Mesenchymal stem cell (in vitro differentiated cells and primary cell): ENCODE data around the gene CAPN11.
A peak's percentile ranks its signal among the peaks of the same experiment; 100 is the strongest.

Experiments
- DNase-seq: peaks from one replicate; pipeline ENCODE4 v3.0.0-alpha.2; 2013
- H2AFZ ChIP-seq: one replicate; pipeline ENCODE4 v1.6.1; 2013; ENCODE audit warnings: low read depth, mild to moderate bottlenecking, control low read depth, inconsistent platforms, low read length, moderate library complexity
- H2AK5ac ChIP-seq: 2 replicates; pipeline ENCODE4 v1.6.1; 2013; ENCODE audit warnings: low read length, moderate library complexity, mild to moderate bottlenecking, inconsistent platforms; ENCODE audit not compliant: severe bottlenecking
- H2BK120ac ChIP-seq: one replicate; pipeline ENCODE4 v1.6.1; 2013; ENCODE audit warnings: low read depth, mild to moderate bottlenecking, inconsistent platforms, low read length, moderate library complexity
- H2BK12ac ChIP-seq, 2 experiments: one replicate each; pipeline ENCODE4 v1.6.1; 2013; ENCODE audit warnings: inconsistent platforms in 2 of 2, low read length in 2 of 2, mild to moderate bottlenecking in 2 of 2, moderate library complexity in 2 of 2, control low read depth in 1 of 2
- H2BK15ac ChIP-seq: one replicate; pipeline ENCODE4 v1.6.1; 2013; ENCODE audit warnings: mild to moderate bottlenecking, low read depth, inconsistent platforms; ENCODE audit not compliant: poor library complexity, severe bottlenecking
- H2BK5ac ChIP-seq: 2 replicates; pipeline ENCODE4 v1.6.1; 2013; ENCODE audit warnings: low read depth, mild to moderate bottlenecking, low read length, control low read depth, inconsistent platforms; ENCODE audit not compliant: poor library complexity, severe bottlenecking
- H3K14ac ChIP-seq, 2 experiments: one replicate each; pipeline ENCODE4 v1.6.1; 2013; ENCODE audit warnings: inconsistent platforms in 2 of 2, low read length in 2 of 2, control low read depth in 1 of 2, mild to moderate bottlenecking in 1 of 2, moderate library complexity in 1 of 2
- H3K18ac ChIP-seq, 2 experiments: one replicate each; pipeline ENCODE4 v1.6.1; 2013; ENCODE audit warnings: inconsistent platforms in 2 of 2, low read length in 2 of 2, control low read depth in 1 of 2, low read depth in 1 of 2, mild to moderate bottlenecking in 1 of 2
- H3K23ac ChIP-seq, 2 experiments: one replicate each; pipeline ENCODE4 v1.6.1; 2013; ENCODE audit warnings: inconsistent platforms in 2 of 2, low read length in 2 of 2, mild to moderate bottlenecking in 2 of 2, moderate library complexity in 2 of 2, control low read depth in 1 of 2
- H3K27ac ChIP-seq: 2 replicates; pipeline ENCODE4 v1.5.1; 2013; ENCODE audit warnings: mild to moderate bottlenecking, moderate library complexity, low read length, control low read depth, inconsistent platforms; ENCODE audit not compliant: poor library complexity, severe bottlenecking
- H3K27me3 ChIP-seq, 2 experiments: 2 replicates each; pipeline versions ENCODE4 v1.6.1 to v1.7.0; 2013; ENCODE audit warnings: low read length in 2 of 2, mild to moderate bottlenecking in 2 of 2, moderate library complexity in 2 of 2, control low read depth in 1 of 2, inconsistent platforms in 1 of 2; ENCODE audit not compliant: control insufficient read depth in 1 of 2, insufficient read depth in 1 of 2
- H3K36me3 ChIP-seq, 2 experiments: 2 replicates each; pipeline versions ENCODE4 v1.6.1 to v1.7.0; 2013; ENCODE audit warnings: low read length in 2 of 2, control low read depth in 1 of 2, inconsistent platforms in 1 of 2, low read depth in 1 of 2, mild to moderate bottlenecking in 1 of 2; ENCODE audit not compliant: insufficient read depth in 2 of 2, control insufficient read depth in 1 of 2
- H3K4ac ChIP-seq, 2 experiments: one replicate each; pipeline ENCODE4 v1.6.1; 2013; ENCODE audit warnings: inconsistent platforms in 2 of 2, low read length in 2 of 2, mild to moderate bottlenecking in 2 of 2, moderate library complexity in 2 of 2, control low read depth in 1 of 2, low read depth in 1 of 2
- H3K4me1 ChIP-seq: 2 replicates; pipeline ENCODE4 v1.6.1; 2013; ENCODE audit warnings: low read depth, low read length, control low read depth; ENCODE audit not compliant: control insufficient read depth, insufficient read depth
- H3K4me2 ChIP-seq: 2 replicates; pipeline ENCODE4 v1.6.1; 2013; ENCODE audit warnings: low read length, mild to moderate bottlenecking, inconsistent platforms; ENCODE audit not compliant: poor library complexity, severe bottlenecking
- H3K4me3 ChIP-seq, 2 experiments: 2 replicates each; pipeline versions ENCODE4 v1.5.1 to v1.7.0; 2013; ENCODE audit warnings: low read length in 2 of 2, mild to moderate bottlenecking in 2 of 2, control low read depth in 1 of 2, low read depth in 1 of 2; ENCODE audit not compliant: insufficient read depth in 1 of 2
- H3K79me1 ChIP-seq: replicated peaks from 2 replicates; pipeline ENCODE4 v1.6.1; 2013; ENCODE audit warnings: mild to moderate bottlenecking, control low read depth, low read length, inconsistent platforms; ENCODE audit not compliant: poor library complexity, severe bottlenecking
- H3K9ac ChIP-seq: 2 replicates; pipeline ENCODE4 v1.7.0; 2013; ENCODE audit warnings: mild to moderate bottlenecking, low read length, moderate library complexity
- H3K9me3 ChIP-seq: 2 replicates; pipeline ENCODE4 v1.7.0; 2013; ENCODE audit warnings: mild to moderate bottlenecking, low read length; ENCODE audit not compliant: control insufficient read depth
- H4K8ac ChIP-seq: one replicate; pipeline ENCODE4 v1.6.1; 2013; ENCODE audit warnings: inconsistent platforms, mild to moderate bottlenecking, low read length, moderate library complexity
- H4K91ac ChIP-seq: one replicate; pipeline ENCODE4 v1.6.1; 2013; ENCODE audit warnings: mild to moderate bottlenecking, low read length, inconsistent platforms
- WGBS: methylation state at CpG from one replicate; pipeline ENCODE4 v1.1.7; 2013; ENCODE audit warnings: mixed read lengths; 5-methylcytosine and 5-hydroxymethylcytosine counted together

Gene CAPN11

GRCh38 chr6:44211284-44211683 lies 52.7 kb downstream of the CAPN11 start:
- no peak for DNase-seq
- Histone ChIP-seq H2BK12ac (no peak overlapping the region), H3K23ac (no peak overlapping the region), H2AFZ (no peak overlapping the region), H3K4me2 (no peak overlapping the region), H3K18ac (no peak overlapping the region), H3K14ac (no peak overlapping the region), H3K27ac (no peak overlapping the region), H3K4me1 (no peaks in the 10 kb centered on the region), H3K79me1 (no peaks in the 10 kb centered on the region), H3K9ac (no peak overlapping the region), H4K91ac (no peak overlapping the region), H2BK15ac (no peak overlapping the region), H2BK120ac (no peak overlapping the region), H3K9me3 (no peaks in the 10 kb centered on the region), H2BK5ac (no peak overlapping the region), H3K4me3 (no peak overlapping the region), H4K8ac (no peak overlapping the region), H3K4ac (no peak overlapping the region), H2AK5ac (no peak overlapping the region), H3K27me3 (peaks cover 0 to 3% of the 10 kb centered on the region in 2 experiments), H3K36me3 (no peaks in the 10 kb centered on the region)
- 81% methylated on average over 3 of the region's 3 CpGs for WGBS

- H3K4ac ChIP-seq: no peak overlapping the region
- no peak overlapping the region for H2AFZ ChIP-seq
- H3K27me3 ChIP-seq: peaks cover 0 to 3% of the 10 kb centered on the region in 2 experiments
- no peak for DNase-seq
- H2BK12ac ChIP-seq: no peak overlapping the region
- 93% methylated on average over 6 of the region's 6 CpGs for WGBS
- no peak overlapping the region for H3K14ac ChIP-seq
- H3K4me3 ChIP-seq: no peak overlapping the region
- H3K9ac ChIP-seq: no peak overlapping the region
- no peak overlapping the region for H3K23ac ChIP-seq
- H3K36me3 ChIP-seq: no peaks in the 10 kb centered on the region
- H3K9me3 ChIP-seq: no peaks in the 10 kb centered on the region
- H2BK120ac ChIP-seq: no peak overlapping the region
- H3K4me1 ChIP-seq: peaks cover 19% of the 10 kb centered on the region
- no peak overlapping the region for H4K8ac ChIP-seq
- no peak overlapping the region for H3K4me2 ChIP-seq
- no peak overlapping the region for H2AK5ac ChIP-seq
- no peak overlapping the region for H3K27ac ChIP-seq
- no peak overlapping the region for H2BK5ac ChIP-seq
- peaks cover 1% of the 10 kb centered on the region for H3K79me1 ChIP-seq
- H4K91ac ChIP-seq: no peak overlapping the region
- H2BK15ac ChIP-seq: no peak overlapping the region
- H3K18ac ChIP-seq: no peak overlapping the region
Observed at GRCh38 chr6:44214307-44214706, 55.7 kb downstream of the CAPN11 start.

GRCh38 chr6:44216677-44217331 lies 58.2 kb downstream of the CAPN11 start, which contains the start of gene MYMX:
Gene MYMX (plus strand): TSS chr6:44216926. CDS start chr6:44217472, 546 bp downstream.
- Histone ChIP-seq H2BK120ac (no peak within 1 kb of the TSS), H4K8ac (peak within 1 kb of the TSS; percentile 66), H3K9ac (no peak within 1 kb of the TSS)

GRCh38 chr6:44217332-44218143 lies 58.9 kb downstream of the CAPN11 start:
- Histone ChIP-seq H3K23ac (no peak overlapping the region), H3K4me2 (no peak overlapping the region), H4K8ac (peak overlapping the region; percentile 66), H2BK15ac (no peak overlapping the region), H3K9me3 (no peaks in the 10 kb centered on the region), H3K27me3 (peaks cover 0 to 3% of the 10 kb centered on the region in 2 experiments), H3K14ac (peak overlapping the region in 1 of 2 experiments; percentile 41), H3K4me1 (peaks cover 35% of the 10 kb centered on the region), H2BK120ac (no peak overlapping the region), H2AFZ (no peak overlapping the region), H4K91ac (peak overlapping the region; percentile 64), H2BK12ac (peak overlapping the region; percentile 49 to 66), H3K36me3 (no peaks in the 10 kb centered on the region), H3K4me3 (no peak overlapping the region), H2BK5ac (no peak overlapping the region), H2AK5ac (peak overlapping the region; percentile 12), H3K9ac (no peak overlapping the region), H3K18ac (peak overlapping the region; percentile 11 to 82), H3K27ac (no peak overlapping the region), H3K79me1 (peaks cover 1% of the 10 kb centered on the region), H3K4ac (peak overlapping the region in 1 of 2 experiments; percentile 32)
- WGBS: 73% methylated on average over 16 of the region's 16 CpGs
- no peak for DNase-seq

More at GRCh38 chr6:44216677-44217331, 58.2 kb downstream of the CAPN11 start, which contains the start of gene MYMX:
- Histone ChIP-seq H3K14ac (peak within 1 kb of the TSS in 1 of 2 experiments; percentile 41), H3K4ac (peak within 1 kb of the TSS in 1 of 2 experiments; percentile 32), H3K9me3 (no peaks in the 10 kb centered on the region), H2BK15ac (no peak within 1 kb of the TSS), H3K27me3 (peaks cover 0 to 3% of the 10 kb centered on the region in 2 experiments), H4K91ac (peak within 1 kb of the TSS; percentile 64), H3K27ac (no peak within 1 kb of the TSS), H3K36me3 (no peaks in the 10 kb centered on the region), H2BK12ac (peak within 1 kb of the TSS; percentile 49 to 66), H3K4me1 (peaks cover 30% of the 10 kb centered on the region), H3K79me1 (peaks cover 1% of the 10 kb centered on the region), H2AFZ (no peak within 1 kb of the TSS), H3K4me2 (no peak within 1 kb of the TSS), H3K18ac (peak within 1 kb of the TSS; percentile 11 to 82), H3K23ac (no peak within 1 kb of the TSS), H2AK5ac (peak within 1 kb of the TSS; percentile 34), H3K4me3 (no peak within 1 kb of the TSS), H2BK5ac (no peak within 1 kb of the TSS)
- WGBS: 58% methylated on average over 6 of the region's 7 CpGs
- DNase-seq: no peak
